IPS-NIHi11 (cell line): ENCODE data around the gene LRRC7.
"Not testable (repeated sequence)": the region's sequence is repeated elsewhere in the genome, so short reads cannot be mapped to it uniquely, and the experiment has no call there.

Source experiments
- DNase-seq: peaks from one replicate; pipeline ENCODE4 v3.0.0; 2012; ENCODE audit warnings: mixed read lengths, low spot score

LRRC7 gene

DNA sequence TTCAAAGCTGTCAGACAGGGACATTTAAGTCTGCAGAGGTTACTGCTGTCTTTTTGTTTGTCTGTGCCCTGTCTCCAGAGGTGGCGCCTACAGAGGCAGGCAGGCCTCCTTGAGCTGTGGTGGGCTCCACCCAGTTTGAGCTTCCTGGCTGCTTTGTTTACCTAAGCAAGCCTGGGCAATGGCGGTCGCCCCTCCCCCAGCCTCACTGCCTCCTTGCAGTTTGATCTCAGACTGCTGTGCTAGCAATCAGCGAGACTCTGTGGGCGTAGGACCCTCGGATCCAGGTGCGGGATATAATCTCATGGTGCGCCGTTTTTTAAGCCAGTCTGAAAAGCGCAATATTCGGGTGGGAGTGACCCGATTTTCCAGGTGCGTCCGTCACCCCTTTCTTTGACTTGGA, 320.3 kb downstream of the LRRC7 start:
- not testable (repeated sequence) for DNase-seq

GRCh38 chr1:69888657-69889056, 320.9 kb downstream of the LRRC7 start:
- DNase-seq, result no peak

- DNase-seq, result no peak
Measured at GRCh38 chr1:69898403-69898947, 330.8 kb downstream of the LRRC7 start.

- DNase-seq, result no peak
Measured at GRCh38 chr1:69911301-69911801, 343.6 kb downstream of the LRRC7 start.

DNA sequence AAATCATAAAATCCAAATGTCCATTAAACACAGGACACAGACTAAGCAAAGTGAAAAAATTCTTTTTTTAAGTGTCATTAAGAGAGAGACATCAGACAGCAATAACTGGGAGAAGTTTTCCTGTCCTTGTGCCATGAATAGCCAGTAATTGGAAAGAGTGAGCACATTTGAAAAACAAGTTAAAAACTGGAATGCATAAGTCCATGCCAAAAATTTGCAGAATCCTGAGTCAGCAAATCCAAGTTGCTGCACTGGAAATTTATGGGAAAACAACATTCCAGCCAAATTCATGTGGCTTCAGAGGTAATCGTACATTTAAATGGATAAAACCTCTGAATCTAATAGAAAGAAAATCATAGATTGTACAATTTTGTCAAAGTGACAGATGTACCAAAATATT, 346.3 kb downstream of the LRRC7 start:
- no peak for DNase-seq

- no peak for DNase-seq
Measured at GRCh38 chr1:69914976-69915765, 347.4 kb downstream of the LRRC7 start.

DNA sequence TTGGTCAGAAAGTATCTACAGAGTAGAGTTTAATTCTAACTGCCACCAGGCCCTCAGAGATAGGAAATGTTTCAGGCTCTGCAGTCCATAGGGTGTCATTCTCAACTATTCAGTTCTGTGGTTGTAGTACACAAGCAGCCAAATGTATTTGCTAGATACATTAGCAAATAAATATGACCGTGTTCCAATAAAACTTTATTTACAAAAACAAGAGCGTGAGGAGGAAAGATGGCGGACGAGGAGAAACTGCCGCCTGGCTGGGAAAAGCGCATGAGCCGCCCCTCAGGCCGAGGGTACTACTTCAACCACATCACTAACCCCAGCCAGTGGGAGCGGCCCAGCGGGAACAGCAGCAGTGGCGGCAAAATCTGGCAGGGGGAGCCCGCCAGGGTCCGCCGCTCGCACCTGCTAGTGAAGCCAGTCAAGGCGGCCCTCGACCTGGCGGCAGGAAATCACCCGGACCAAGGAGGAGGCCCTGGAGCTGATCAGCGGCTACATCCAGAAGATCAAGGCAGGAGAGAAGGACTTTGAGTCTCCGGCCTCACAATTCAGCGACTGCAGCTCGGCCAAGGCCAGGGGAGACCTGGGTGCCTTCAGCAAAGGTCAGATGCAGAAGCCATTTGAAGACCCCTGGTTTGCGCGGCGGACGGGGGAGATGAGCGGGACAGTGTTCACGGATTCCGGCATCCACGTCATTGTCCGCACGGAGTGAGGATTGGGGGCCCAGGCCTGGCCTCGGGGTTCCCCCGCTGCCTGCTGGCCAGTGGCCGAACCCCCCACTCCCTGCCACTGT, 351.6 kb downstream of the LRRC7 start:
- no peak for DNase-seq

GRCh38 chr1:69919922-69920273, 352.2 kb downstream of the LRRC7 start:
- DNase-seq, result no peak

GRCh38 chr1:69920426-69920825, 352.7 kb downstream of the LRRC7 start:
- no peak for DNase-seq

DNA sequence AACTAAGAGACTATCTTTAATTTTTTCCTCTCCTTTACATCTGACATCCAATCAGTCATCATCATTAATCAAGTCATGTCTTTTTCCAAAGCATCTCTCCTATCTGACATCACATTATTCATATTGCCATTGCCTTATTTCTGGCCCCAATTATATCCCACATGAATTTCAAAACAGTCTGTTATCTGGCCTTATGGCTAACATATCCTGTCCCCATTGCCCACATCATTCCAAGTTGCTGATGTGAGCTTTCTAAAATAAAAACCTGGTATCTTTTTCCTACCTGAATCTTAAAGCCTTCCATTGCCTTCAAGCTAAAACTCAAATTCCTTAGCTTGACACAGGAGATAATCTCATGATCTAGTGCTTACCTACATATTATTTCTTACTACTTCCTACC, 353.8 kb downstream of the LRRC7 start:
- no peak for DNase-seq

DNA sequence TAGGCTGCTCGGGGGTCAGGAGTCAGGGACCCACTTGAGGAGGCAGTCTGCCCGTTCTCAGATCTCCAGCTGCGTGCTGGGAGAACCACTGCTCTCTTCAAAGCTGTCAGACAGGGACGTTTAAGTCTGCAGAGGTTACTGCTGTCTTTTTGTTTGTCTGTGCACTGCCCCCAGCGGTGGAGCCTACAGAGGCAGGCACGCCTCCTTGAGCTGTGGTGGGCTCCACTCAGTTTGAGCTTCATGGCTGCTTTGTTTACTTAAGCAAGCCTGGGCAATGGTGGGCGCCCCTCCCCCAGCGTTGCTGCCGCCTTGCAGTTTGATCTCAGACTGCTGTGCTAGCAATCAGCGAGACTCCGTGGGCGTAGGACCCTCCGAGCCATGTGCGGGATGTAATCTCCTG, 360.5 kb downstream of the LRRC7 start:
- not testable (repeated sequence) for DNase-seq

DNA sequence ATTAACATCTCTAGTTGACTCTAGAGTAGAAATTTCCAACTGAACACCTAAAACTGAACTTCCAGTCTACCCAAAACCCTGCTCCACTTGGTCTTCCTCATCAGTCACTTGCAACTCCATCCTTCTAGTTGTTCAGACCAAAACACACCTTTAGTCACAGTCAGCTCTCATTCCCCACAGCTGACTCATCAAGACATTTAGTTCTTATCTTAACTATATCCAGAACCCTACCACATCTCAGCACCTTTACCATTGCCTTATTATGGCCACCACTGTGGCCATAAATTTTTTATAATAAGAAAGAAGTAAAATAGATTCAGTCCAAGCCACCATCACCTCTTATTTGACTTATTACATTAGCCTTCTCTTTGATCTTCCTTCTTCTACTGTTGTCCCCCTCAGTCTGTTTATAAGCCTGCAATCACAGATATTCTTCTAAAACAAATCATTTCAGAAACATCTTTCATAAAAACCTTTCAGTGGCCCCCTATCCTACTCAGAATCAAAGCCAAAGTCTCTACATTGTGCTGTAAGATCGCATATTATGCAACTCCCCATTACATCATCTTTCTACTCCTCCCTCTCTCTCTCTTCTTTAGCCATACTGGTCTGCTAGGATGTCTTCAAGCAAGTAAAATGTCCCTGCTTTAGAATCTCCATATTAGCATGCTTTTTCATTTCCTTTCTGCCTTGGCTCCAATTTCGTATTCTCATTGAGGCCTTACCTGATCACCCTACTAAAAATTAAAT, 361.8 kb downstream of the LRRC7 start:
- DNase-seq, result no peak

DNA sequence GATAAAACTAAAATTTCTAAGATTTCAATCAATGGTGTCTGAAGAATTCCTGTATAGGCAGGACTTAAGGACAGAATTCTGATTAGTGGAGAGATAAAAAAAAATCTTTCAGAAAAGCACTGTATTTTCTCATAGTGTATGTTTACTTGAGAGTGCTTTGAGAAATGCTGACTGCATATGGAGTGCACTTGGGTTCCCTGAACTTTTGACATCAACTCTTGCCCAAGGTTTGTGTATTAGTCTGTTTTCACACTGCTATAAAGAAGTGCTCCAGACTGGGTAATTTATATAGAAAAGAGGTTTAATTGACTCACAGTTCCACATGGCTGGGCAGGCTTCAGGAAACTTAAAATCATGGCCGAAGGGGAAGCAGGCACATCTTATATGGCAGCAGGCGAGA, 362.7 kb downstream of the LRRC7 start:
- DNase-seq, result no peak

- DNase-seq, result no peak
Measured at GRCh38 chr1:69932760-69933159, 365.0 kb downstream of the LRRC7 start.

- DNase-seq, result no peak
Measured at GRCh38 chr1:69940231-69940630, 372.5 kb downstream of the LRRC7 start.

DNA sequence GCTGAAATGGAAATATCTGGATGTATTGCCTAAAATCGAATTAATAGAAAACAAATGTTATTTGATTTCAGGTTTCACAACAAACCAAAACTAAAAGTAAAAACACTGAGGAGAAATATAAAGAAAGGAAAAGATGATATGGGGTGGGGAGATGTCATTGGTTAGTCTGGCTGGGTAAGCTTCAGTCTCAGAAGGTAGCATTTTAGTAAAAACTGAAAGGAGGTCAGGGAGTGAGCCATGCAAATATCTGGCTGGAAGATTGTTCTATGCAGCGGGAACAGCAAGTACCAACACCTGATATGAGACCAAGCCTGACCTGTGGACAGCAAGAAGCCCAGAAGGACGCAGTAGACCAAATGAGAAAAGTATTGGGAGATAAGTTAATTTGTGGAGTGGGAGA, 373.1 kb downstream of the LRRC7 start:
- DNase-seq, result no peak

- DNase-seq, result no peak
Measured at GRCh38 chr1:69943030-69943429, 375.3 kb downstream of the LRRC7 start.

GRCh38 chr1:69946935-69947334, 379.2 kb downstream of the LRRC7 start:
- DNase-seq, result no peak

GRCh38 chr1:69947837-69948236, 380.1 kb downstream of the LRRC7 start:
- no peak for DNase-seq

- no peak for DNase-seq
Measured at GRCh38 chr1:69952676-69953075, 385.0 kb downstream of the LRRC7 start.

DNA sequence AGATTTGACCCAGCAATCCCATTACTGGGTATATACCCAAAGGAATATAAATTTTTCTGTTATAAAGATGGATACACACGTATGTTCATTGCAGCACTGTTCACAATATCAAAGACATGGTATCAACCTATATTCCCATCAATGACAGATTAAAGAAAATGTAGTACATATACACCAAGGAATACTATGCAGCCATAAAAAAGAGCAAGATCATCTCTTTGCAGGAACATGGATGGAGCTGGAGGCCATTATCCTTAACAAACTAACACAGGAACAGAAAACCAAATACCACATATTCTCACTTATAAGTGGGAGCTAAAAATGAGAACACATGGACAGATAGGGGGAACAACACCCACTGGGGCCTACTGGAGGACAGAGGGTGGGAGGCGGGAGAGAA, 394.7 kb downstream of the LRRC7 start:
- DNase-seq, result not testable (repeated sequence)

GRCh38 chr1:69967245-69967766, 399.6 kb downstream of the LRRC7 start:
- DNase-seq, result no peak
